D721Med (cell line): ENCODE measurements around the gene TMEM254.
"Not testable (repeated sequence)": the region's sequence is repeated elsewhere in the genome, so short reads cannot be mapped to it uniquely, and the experiment has no call there.

Source experiments
- DNase-seq: peaks from one replicate; pipeline ENCODE4 v3.0.0; 2011; ENCODE audit warnings: low spot score; ENCODE audit not compliant: insufficient read length
- FAIRE-seq: peaks from 2 replicates; lab custom pipeline; 2011; peaks lifted over from hg19 to GRCh38; lab: Jason Lieb, UNC
- CTCF ChIP-seq: IDR thresholded peaks from 2 replicates; pipeline ENCODE4 v1.5.1; 2012; ENCODE audit warnings: mild to moderate bottlenecking, control low read depth; ENCODE audit not compliant: insufficient read depth; ENCODE audit errors: missing control alignments

TMEM254 gene

GRCh38 chr10:80066809-80067208 lies 11.7 kb upstream of the TMEM254 start:
- no peak for TF ChIP-seq CTCF
- FAIRE-seq (no peak), DNase-seq (no peak)

- DNase-seq, FAIRE-seq: not testable (repeated sequence)
Measured at GRCh38 chr10:80067821-80068220, 10.6 kb upstream of the TMEM254 start.

- FAIRE-seq (no peak), DNase-seq (no peak)
- no peak for TF ChIP-seq CTCF
Measured at GRCh38 chr10:80068270-80068669, 10.2 kb upstream of the TMEM254 start.

- FAIRE-seq (no peak), DNase-seq (no peak)
- TF ChIP-seq CTCF, result no peak
Measured at GRCh38 chr10:80070057-80070456, 8.4 kb upstream of the TMEM254 start.

- FAIRE-seq (no peak), DNase-seq (no peak)
- TF ChIP-seq CTCF, result no peak
Measured at GRCh38 chr10:80072584-80072983, 5.9 kb upstream of the TMEM254 start.

- no peak for DNase-seq
- FAIRE-seq, result no peak
- TF ChIP-seq CTCF, result no peak
Measured at GRCh38 chr10:80075781-80076180, 2.7 kb upstream of the TMEM254 start.

GRCh38 chr10:80077869-80078447 lies 507 bp upstream of the TMEM254 start:
- no peak for DNase-seq
- no peak for FAIRE-seq
- no peak for TF ChIP-seq CTCF

- no peak for FAIRE-seq
- no peak for TF ChIP-seq CTCF
Measured at GRCh38 chr10:80079312-80079719, 851 bp downstream of the TMEM254 start.

More at GRCh38 chr10:80079312-80079719, 851 bp downstream of the TMEM254 start:
- DNase-seq, result no peak
